KMS-11 (cell line): ENCODE results near the gene SYCP2.

Experiments
- H2AFZ ChIP-seq: fragments of 200-600 bp; sonication (generic); 2 replicates; pipeline ENCODE4 v1.6.1; 2016; ENCODE audit warnings: antibody characterized with exemption, mixed run types, low read depth
- H3K27ac ChIP-seq: fragments of 200-600 bp; sonication (generic); 2 replicates; pipeline ENCODE4 v1.6.1; 2016; ENCODE audit warnings: mild to moderate bottlenecking, mixed run types
- H3K27me3 ChIP-seq: fragments of 200-600 bp; sonication (generic); 2 replicates; pipeline ENCODE4 v1.6.1; 2017; ENCODE audit warnings: mild to moderate bottlenecking, low read depth, mixed run types, moderate library complexity; ENCODE audit not compliant: insufficient read depth
- H3K36me3 ChIP-seq: fragments of 200-600 bp; sonication (generic); 2 replicates; pipeline ENCODE4 v1.6.1; 2017; ENCODE audit warnings: mild to moderate bottlenecking, mixed run types; ENCODE audit not compliant: insufficient read depth
- H3K4me1 ChIP-seq: fragments of 200-600 bp; sonication (generic); 2 replicates; pipeline ENCODE4 v1.6.1; 2016; ENCODE audit warnings: mild to moderate bottlenecking, low read depth, mixed run types; ENCODE audit not compliant: poor library complexity, severe bottlenecking
- H3K4me2 ChIP-seq: fragments of 200-600 bp; sonication (generic); 2 replicates; pipeline ENCODE4 v1.7.0; 2016; ENCODE audit warnings: mild to moderate bottlenecking, mixed run types
- H3K4me3 ChIP-seq: fragments of 200-600 bp; sonication (generic); IDR thresholded peaks from 2 replicates; pipeline ENCODE4 v1.6.1; 2017; ENCODE audit warnings: low read depth, low read length, mixed read lengths; ENCODE audit not compliant: insufficient read depth
- H3K79me2 ChIP-seq: fragments of 200-600 bp; sonication (generic); 2 replicates; pipeline ENCODE4 v1.6.1; 2016; ENCODE audit warnings: low read depth, mixed run types; ENCODE audit not compliant: insufficient read depth
- H3K9ac ChIP-seq: fragments of 200-600 bp; sonication (generic); 2 replicates; pipeline ENCODE4 v1.6.1; 2016; ENCODE audit warnings: mild to moderate bottlenecking, mixed run types
- H4K20me1 ChIP-seq: fragments of 200-600 bp; sonication (generic); 2 replicates; pipeline ENCODE4 v1.6.1; 2016; ENCODE audit warnings: mild to moderate bottlenecking, mixed run types; ENCODE audit not compliant: insufficient read depth
- CTCF ChIP-seq: fragments of 200-600 bp; sonication (generic); conservative IDR thresholded peaks from 2 replicates; pipeline ENCODE4 v1.6.1; 2017; ENCODE audit warnings: low read depth, mild to moderate bottlenecking, antibody characterized with exemption, low read length, moderate library complexity, mixed read lengths

Gene SYCP2

GRCh38 chr20:59884494-59884893 is 48.9 kb downstream of the SYCP2 start:
- Histone ChIP-seq H3K4me1 (peaks cover 12% of the 10 kb centered on the region), H3K9ac (no peak overlapping the region), H3K4me2 (no peak overlapping the region; the same call in 1 of the 2 replicates), H3K4me3 (no peak overlapping the region), H3K79me2 (no peaks in the 10 kb centered on the region), H2AFZ (no peak overlapping the region), H3K27me3 (no peaks in the 10 kb centered on the region), H3K36me3 (no peaks in the 10 kb centered on the region), H4K20me1 (no peaks in the 10 kb centered on the region), H3K27ac (no peak overlapping the region)
- TF ChIP-seq CTCF = no peak

GRCh38 chr20:59880198-59880597 is 53.2 kb downstream of the SYCP2 start:
- H3K79me2 ChIP-seq = no peaks in the 10 kb centered on the region
- peaks cover 9% of the 10 kb centered on the region for H3K4me1 ChIP-seq
- no peaks in the 10 kb centered on the region for H4K20me1 ChIP-seq
- no peak overlapping the region for H3K9ac ChIP-seq
- H3K27ac ChIP-seq = no peak overlapping the region
- H3K4me2 ChIP-seq = no peak overlapping the region
- no peak overlapping the region for H2AFZ ChIP-seq
- H3K27me3 ChIP-seq = no peaks in the 10 kb centered on the region
- no peak overlapping the region for H3K4me3 ChIP-seq
- no peak for TF ChIP-seq CTCF
- H3K36me3 ChIP-seq = no peaks in the 10 kb centered on the region

- Histone ChIP-seq H3K4me2 (no peak overlapping the region), H4K20me1 (no peaks in the 10 kb centered on the region), H3K36me3 (no peaks in the 10 kb centered on the region), H3K4me1 (peaks cover 10% of the 10 kb centered on the region), H3K27me3 (no peaks in the 10 kb centered on the region), H3K4me3 (no peak overlapping the region), H3K27ac (no peak overlapping the region), H3K79me2 (no peaks in the 10 kb centered on the region), H2AFZ (no peak overlapping the region), H3K9ac (no peak overlapping the region)
- no peak for TF ChIP-seq CTCF
Observed at GRCh38 chr20:59873409-59873808, 60.0 kb downstream of the SYCP2 start.

- Histone ChIP-seq H3K4me1 (peaks cover 10% of the 10 kb centered on the region), H3K9ac (no peak overlapping the region), H3K4me3 (no peak overlapping the region), H3K36me3 (no peaks in the 10 kb centered on the region), H3K4me2 (no peak overlapping the region), H2AFZ (no peak overlapping the region), H3K27me3 (no peaks in the 10 kb centered on the region), H3K27ac (no peak overlapping the region), H3K79me2 (no peaks in the 10 kb centered on the region), H4K20me1 (no peaks in the 10 kb centered on the region)
- TF ChIP-seq CTCF = no peak
Observed at GRCh38 chr20:59871096-59871495, 62.3 kb downstream of the SYCP2 start.
